Vagina (tissue), 2 donors: Measurements from ENCODE around the gene DOK3.

Experiments used
- POLR2A ChIP-seq, 2 donors: fragments of 450-650 bp; IDR thresholded peaks; one replicate each; pipeline ENCODE4 v1.6.1; 2017; ENCODE audit warnings: antibody characterized with exemption in 2 of 2, mild to moderate bottlenecking in 2 of 2, moderate library complexity in 2 of 2
- TF ChIP-seq, protein P1 (sequence below), 3 experiments: fragments of 450-650 bp in 2 of 3; fragments of 200-600 bp in 1 of 3; sonication (generic) in 1 of 3; IDR thresholded peaks; one replicate each; pipeline ENCODE4 v1.5.1; 2017 to 2019; ENCODE audit warnings: antibody characterized with exemption in 3 of 3, mild to moderate bottlenecking in 2 of 3, moderate library complexity in 2 of 3

DNA sequence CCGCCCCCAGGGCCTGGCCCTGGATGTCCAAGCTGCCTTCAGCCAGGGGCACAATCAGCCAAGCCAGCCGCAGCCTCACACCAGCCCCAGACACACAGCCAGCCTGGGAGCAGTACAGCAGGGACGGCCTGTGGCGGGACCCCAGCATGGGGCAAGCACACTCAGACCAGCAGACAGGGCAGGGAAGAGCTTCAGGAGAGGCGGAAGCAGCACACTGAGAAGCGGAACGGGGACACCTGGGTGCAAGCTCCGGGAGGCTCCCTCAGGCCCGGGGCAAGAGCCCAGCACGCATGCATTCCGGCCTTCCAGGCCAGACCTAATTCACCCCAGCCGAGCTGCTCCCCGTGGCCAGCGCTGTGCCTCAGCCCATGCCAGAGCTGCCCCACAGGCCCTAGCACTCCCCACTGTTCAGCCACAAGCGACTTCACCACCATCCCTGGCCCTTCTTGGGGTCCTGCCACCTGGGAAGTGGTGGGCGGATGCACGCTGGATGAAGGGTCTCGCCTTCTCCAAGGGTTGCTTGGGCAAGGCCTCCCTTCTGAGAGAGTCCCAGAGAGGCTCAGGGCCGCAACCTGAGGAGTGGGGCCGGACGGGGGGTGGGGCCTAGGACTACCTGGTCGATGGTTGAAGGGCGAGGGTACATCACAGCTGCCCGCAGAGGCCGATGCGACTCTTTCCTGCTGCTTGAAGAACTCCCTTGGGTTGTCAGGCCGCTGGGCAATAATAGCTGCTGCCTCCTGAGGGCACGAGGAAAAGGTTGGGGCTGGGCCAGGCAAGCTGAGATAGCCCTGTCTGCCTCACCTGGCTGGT lies 49.6 kb downstream of the DOK3 start:
- TF ChIP-seq, protein P1, sequence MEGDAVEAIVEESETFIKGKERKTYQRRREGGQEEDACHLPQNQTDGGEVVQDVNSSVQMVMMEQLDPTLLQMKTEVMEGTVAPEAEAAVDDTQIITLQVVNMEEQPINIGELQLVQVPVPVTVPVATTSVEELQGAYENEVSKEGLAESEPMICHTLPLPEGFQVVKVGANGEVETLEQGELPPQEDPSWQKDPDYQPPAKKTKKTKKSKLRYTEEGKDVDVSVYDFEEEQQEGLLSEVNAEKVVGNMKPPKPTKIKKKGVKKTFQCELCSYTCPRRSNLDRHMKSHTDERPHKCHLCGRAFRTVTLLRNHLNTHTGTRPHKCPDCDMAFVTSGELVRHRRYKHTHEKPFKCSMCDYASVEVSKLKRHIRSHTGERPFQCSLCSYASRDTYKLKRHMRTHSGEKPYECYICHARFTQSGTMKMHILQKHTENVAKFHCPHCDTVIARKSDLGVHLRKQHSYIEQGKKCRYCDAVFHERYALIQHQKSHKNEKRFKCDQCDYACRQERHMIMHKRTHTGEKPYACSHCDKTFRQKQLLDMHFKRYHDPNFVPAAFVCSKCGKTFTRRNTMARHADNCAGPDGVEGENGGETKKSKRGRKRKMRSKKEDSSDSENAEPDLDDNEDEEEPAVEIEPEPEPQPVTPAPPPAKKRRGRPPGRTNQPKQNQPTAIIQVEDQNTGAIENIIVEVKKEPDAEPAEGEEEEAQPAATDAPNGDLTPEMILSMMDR (IDR thresholded peaks at IDR 0.05), result no peak
- no peak for TF ChIP-seq POLR2A (IDR thresholded peaks at IDR 0.05)
